Jurkat, Clone E6-1 (cell line): ENCODE results near the gene HTT.

ENCODE experiments used
- DNase-seq: peaks from one replicate; pipeline ENCODE4 v3.0.0-alpha.2; 2011; ENCODE audit warnings: low read depth, low spot score
- H3K4me3 ChIP-seq: 2 replicates; pipeline ENCODE4 v1.5.1; 2011; ENCODE audit warnings: mild to moderate bottlenecking, low read length, control low read depth, moderate library complexity

HTT gene

GRCh38 chr4:3290889-3291321 is 216.4 kb downstream of the HTT start:
- no peak for DNase-seq

GRCh38 chr4:3291411-3291968 is 217.0 kb downstream of the HTT start:
- DNase-seq = no peak
- peak overlapping the region; percentile 66 for H3K4me3 ChIP-seq

More at GRCh38 chr4:3290889-3291321, 216.4 kb downstream of the HTT start:
- H3K4me3 ChIP-seq = no peak overlapping the region

- H3K4me3 ChIP-seq = peak overlapping the region; percentile 66
- no peak for DNase-seq
These were observed 217.6 kb downstream of the HTT start for GRCh38 chr4:3291969-3292570.

GRCh38 chr4:3292571-3293400 is 218.3 kb downstream of the HTT start, which contains the start of gene RGS12:
Gene RGS12 (plus strand): TSS chr4:3293021. CDS start chr4:3316171, 23,150 bp downstream.
- peak; percentile 79 for DNase-seq
- H3K4me3 ChIP-seq = peak within 1 kb of the TSS; percentile 66
